Rectal smooth muscle tissue (tissue), 1 donor: ENCODE data around the gene PPP1R15B.

ENCODE experiments used
- H3K27ac ChIP-seq: one replicate; pipeline ENCODE4 v1.7.0; 2013; ENCODE audit warnings: low read depth, low read length, inconsistent platforms
- H3K27me3 ChIP-seq: one replicate; pipeline ENCODE4 v1.7.0; 2013; ENCODE audit warnings: low read length; ENCODE audit not compliant: control insufficient read depth, insufficient read depth
- H3K36me3 ChIP-seq: one replicate; pipeline ENCODE4 v1.7.0; 2013; ENCODE audit warnings: low read length; ENCODE audit not compliant: control insufficient read depth, insufficient read depth
- H3K4me1 ChIP-seq: one replicate; pipeline ENCODE4 v1.7.0; 2013; ENCODE audit warnings: low read length; ENCODE audit not compliant: control insufficient read depth, insufficient read depth
- H3K4me3 ChIP-seq: one replicate; pipeline ENCODE4 v1.7.0; 2013; ENCODE audit warnings: low read length
- H3K9ac ChIP-seq: one replicate; pipeline ENCODE4 v1.7.0; 2013; ENCODE audit warnings: low read length

PPP1R15B gene

GRCh38 chr1:204400882-204401510 lies 10.6 kb downstream of the PPP1R15B start:
- H3K36me3 ChIP-seq, result peaks cover 11% of the 10 kb centered on the region
- H3K27ac ChIP-seq, result no peak overlapping the region
- no peak overlapping the region for H3K4me3 ChIP-seq
- H3K27me3 ChIP-seq, result no peaks in the 10 kb centered on the region
- peaks cover 5% of the 10 kb centered on the region for H3K4me1 ChIP-seq
- H3K9ac ChIP-seq, result no peak overlapping the region

DNA sequence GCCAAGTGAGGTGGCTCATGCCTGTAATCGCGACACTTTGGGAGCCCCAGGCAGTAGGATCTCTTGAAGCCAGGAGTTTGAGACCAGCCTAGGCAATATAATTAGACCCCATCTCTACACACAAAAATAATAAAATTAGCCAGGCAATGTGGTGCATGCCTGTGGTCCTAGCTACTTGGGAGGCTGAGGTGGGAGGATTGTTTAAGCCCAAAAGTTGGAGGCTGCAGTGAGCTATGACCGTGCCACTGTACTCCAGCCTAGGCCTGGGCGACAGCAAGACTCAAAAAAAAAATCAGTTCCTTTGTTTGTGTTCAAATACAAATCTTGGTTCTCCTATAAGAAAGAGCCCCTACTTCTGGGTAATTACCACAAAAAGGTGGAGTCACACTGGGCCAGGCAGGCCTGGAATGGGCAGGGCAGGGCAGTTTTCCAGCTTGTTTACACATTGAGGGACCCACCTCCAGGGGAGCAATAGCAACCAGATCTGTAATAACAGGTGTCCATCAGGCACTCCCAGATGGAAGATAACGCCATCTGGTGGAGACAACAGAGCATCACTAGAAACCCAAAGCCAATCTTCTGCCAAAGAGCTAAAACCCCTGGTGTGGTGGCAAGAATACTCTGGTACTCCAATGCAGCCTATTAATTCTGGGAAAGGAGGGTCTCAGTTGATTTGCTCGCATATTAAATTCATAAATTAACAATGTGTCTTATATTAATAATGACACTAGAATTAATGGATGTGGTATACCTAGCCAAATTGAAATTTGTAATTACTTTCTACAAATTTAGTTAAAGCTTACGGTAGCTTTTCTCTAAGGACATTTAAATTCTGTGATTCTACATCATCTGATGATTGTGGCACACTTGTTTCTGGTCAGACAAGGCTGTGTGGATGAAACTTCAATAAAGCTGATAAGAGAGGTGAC lies 13.2 kb downstream of the PPP1R15B start:
- no peak overlapping the region for H3K27ac ChIP-seq
- no peak overlapping the region for H3K9ac ChIP-seq
- H3K4me3 ChIP-seq, result no peak overlapping the region
- no peaks in the 10 kb centered on the region for H3K36me3 ChIP-seq
- H3K4me1 ChIP-seq, result no peaks in the 10 kb centered on the region
- no peaks in the 10 kb centered on the region for H3K27me3 ChIP-seq

- Histone ChIP-seq H3K4me1 (no peaks in the 10 kb centered on the region), H3K9ac (no peak overlapping the region), H3K4me3 (no peak overlapping the region), H3K36me3 (no peaks in the 10 kb centered on the region), H3K27ac (no peak overlapping the region), H3K27me3 (no peaks in the 10 kb centered on the region)
These were observed 15.5 kb downstream of the PPP1R15B start for GRCh38 chr1:204396015-204396583.

GRCh38 chr1:204391629-204392028 lies 20.0 kb downstream of the PPP1R15B start:
- H3K27me3 ChIP-seq, result no peaks in the 10 kb centered on the region
- no peak overlapping the region for H3K4me3 ChIP-seq
- H3K9ac ChIP-seq, result no peak overlapping the region
- no peaks in the 10 kb centered on the region for H3K36me3 ChIP-seq
- H3K27ac ChIP-seq, result no peak overlapping the region
- H3K4me1 ChIP-seq, result no peaks in the 10 kb centered on the region

GRCh38 chr1:204390751-204391466 lies 20.7 kb downstream of the PPP1R15B start:
- no peaks in the 10 kb centered on the region for H3K4me1 ChIP-seq
- no peak overlapping the region for H3K4me3 ChIP-seq
- no peaks in the 10 kb centered on the region for H3K27me3 ChIP-seq
- H3K36me3 ChIP-seq, result no peaks in the 10 kb centered on the region
- H3K27ac ChIP-seq, result no peak overlapping the region
- H3K9ac ChIP-seq, result no peak overlapping the region

DNA sequence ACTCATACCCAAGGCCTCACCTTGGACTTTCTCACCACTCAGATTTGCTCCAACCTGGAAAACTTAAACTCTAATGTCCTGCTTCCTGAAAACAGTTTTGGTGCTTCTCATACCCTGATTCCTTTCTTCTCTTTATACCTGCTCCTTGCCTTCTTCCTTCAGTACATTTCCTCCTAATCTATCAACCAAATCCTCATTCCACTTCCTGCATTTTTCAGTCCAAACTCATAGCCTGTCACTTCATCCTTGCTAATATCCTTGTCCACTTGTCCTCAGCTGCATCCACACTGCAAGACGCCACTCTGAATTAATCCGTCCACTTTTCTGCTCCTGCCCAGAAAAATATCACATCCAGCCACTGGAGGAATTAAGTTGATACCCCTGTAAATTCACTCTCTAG lies 25.9 kb downstream of the PPP1R15B start:
- no peaks in the 10 kb centered on the region for H3K27me3 ChIP-seq
- H3K4me3 ChIP-seq, result no peak overlapping the region
- no peaks in the 10 kb centered on the region for H3K36me3 ChIP-seq
- H3K9ac ChIP-seq, result no peak overlapping the region
- H3K4me1 ChIP-seq, result no peaks in the 10 kb centered on the region
- H3K27ac ChIP-seq, result no peak overlapping the region

DNA sequence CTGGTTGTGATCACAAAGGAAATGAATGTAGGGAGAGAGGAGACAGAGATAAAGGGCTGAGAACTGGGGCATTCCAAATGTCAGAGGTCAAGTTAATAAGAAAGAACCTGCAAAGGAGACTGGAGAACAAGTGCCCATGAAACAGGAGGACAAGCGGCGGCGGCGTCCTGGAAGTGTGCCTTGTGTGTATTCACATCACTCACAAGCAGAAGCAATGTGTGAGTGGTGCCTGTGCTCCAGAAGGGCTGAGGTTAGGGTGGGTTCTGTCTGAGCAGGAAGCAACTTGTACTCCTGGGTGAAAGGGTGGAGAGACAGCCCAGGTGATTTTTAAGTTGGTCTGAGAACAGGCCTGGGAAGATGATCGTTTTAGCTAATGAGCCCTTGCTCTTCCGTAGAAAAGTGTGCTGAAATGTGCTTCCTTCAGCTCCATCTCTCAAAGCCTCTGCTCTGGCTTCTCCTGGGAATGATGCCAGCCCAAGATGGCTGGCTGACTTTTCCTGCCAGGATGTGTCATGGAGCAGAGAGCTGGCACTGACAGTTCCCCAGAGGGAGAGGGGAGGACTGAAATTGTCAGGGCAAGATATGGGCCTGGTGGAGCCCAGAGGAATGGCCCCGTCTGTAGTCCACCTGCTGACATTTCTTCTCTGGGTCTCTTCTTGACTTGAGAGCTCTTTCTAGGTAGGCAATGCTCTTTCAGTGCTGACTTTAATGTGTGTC lies 26.8 kb downstream of the PPP1R15B start:
- H3K27me3 ChIP-seq, result peaks cover 1% of the 10 kb centered on the region
- H3K4me3 ChIP-seq, result no peak overlapping the region
- no peak overlapping the region for H3K27ac ChIP-seq
- no peak overlapping the region for H3K9ac ChIP-seq
- no peaks in the 10 kb centered on the region for H3K4me1 ChIP-seq
- H3K36me3 ChIP-seq, result no peaks in the 10 kb centered on the region

GRCh38 chr1:204383163-204383904 lies 28.3 kb downstream of the PPP1R15B start:
- Histone ChIP-seq H3K27ac (no peak overlapping the region), H3K4me3 (no peak overlapping the region), H3K27me3 (peaks cover 3% of the 10 kb centered on the region), H3K36me3 (no peaks in the 10 kb centered on the region), H3K9ac (no peak overlapping the region), H3K4me1 (no peaks in the 10 kb centered on the region)

- no peaks in the 10 kb centered on the region for H3K4me1 ChIP-seq
- H3K9ac ChIP-seq, result no peak overlapping the region
- no peaks in the 10 kb centered on the region for H3K36me3 ChIP-seq
- H3K27me3 ChIP-seq, result peaks cover 5% of the 10 kb centered on the region
- H3K27ac ChIP-seq, result no peak overlapping the region
- H3K4me3 ChIP-seq, result no peak overlapping the region
These were observed 28.9 kb downstream of the PPP1R15B start for GRCh38 chr1:204382714-204383083.

DNA sequence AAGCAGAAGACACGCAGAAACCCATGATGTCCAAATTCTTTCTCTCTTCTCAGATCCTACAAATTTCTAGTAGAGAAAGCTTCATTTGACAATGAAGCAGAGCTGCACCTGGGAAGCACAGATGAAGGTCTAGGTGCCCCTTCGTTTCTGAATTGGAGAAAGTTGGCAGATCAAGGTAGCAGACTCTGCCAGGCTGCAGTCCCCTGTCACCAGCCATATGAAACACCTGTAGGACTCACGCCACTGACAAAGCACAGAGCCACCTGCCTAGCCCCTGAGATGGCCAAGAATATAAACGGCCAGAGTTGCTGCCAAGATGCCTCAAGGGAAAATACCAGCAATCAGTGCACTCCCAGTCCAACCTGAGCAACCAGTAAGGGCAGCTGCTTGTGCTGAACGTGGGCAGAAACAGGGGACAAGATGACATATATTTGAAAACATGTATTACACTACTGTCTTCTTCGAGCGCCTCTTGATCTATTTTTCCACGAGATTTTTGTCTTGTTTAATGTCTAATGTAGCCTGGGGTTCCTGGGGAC lies 31.3 kb downstream of the PPP1R15B start:
- Histone ChIP-seq H3K4me1 (no peaks in the 10 kb centered on the region), H3K4me3 (no peak overlapping the region), H3K27ac (no peak overlapping the region), H3K9ac (no peak overlapping the region), H3K27me3 (peaks cover 5% of the 10 kb centered on the region), H3K36me3 (no peaks in the 10 kb centered on the region)
